Chondrocyte (in vitro differentiated cells): ENCODE measurements around the gene DRAXIN. TPM values are rescaled to one million over a fixed set of nuclear protein-coding genes. Genes with fewer than 3 reads are reported as not detected.

Source experiments
- DNase-seq: peaks from one replicate; pipeline ENCODE4 v3.0.0; 2021; ENCODE audit warnings: mixed read lengths, low spot score
- H3K27ac Mint-ChIP-seq: one replicate; pipeline ENCODE4 v1.8.0; 2021; ENCODE audit warnings: mild to moderate bottlenecking, moderate library complexity, mixed read lengths; ENCODE audit not compliant: unreplicated experiment
- H3K27me3 Mint-ChIP-seq: 2 replicates; pipeline ENCODE4 v1.8.0; 2021; ENCODE audit warnings: low read depth, mixed read lengths
- H3K36me3 Mint-ChIP-seq: 2 replicates; pipeline ENCODE4 v1.8.0; 2021; ENCODE audit warnings: low read depth, mixed read lengths
- H3K4me1 Mint-ChIP-seq: 2 replicates; pipeline ENCODE4 v1.8.0; 2021; ENCODE audit warnings: low read depth, mild to moderate bottlenecking, mixed read lengths
- H3K4me3 Mint-ChIP-seq: one replicate; pipeline ENCODE4 v1.8.0; 2021; ENCODE audit warnings: mild to moderate bottlenecking, moderate library complexity, mixed read lengths; ENCODE audit not compliant: unreplicated experiment
- H3K9me3 Mint-ChIP-seq: 2 replicates; pipeline ENCODE4 v1.8.0; 2021; ENCODE audit warnings: low read depth, mixed read lengths
- CTCF ChIP-seq: fragments of 200-600 bp; sonication (generic); IDR thresholded peaks from 2 replicates; pipeline ENCODE4 v1.5.0; 2021; ENCODE audit warnings: antibody characterized with exemption, mild to moderate bottlenecking, moderate library complexity
- total RNA-seq: library from RNA; stranded (reverse); gene quantifications from 3 replicates; pipeline ENCODE4 v1.2.1, GENCODE V29; 2021

The DRAXIN gene
- total RNA-seq, 1 donor from 2014 or later: 0.17 TPM

- DNase-seq: no peak
- Mint-ChIP-seq H3K27ac (no peak overlapping the region), H3K4me3 (no peak overlapping the region), H3K36me3 (no peaks in the 10 kb centered on the region), H3K4me1 (peaks cover 20% of the 10 kb centered on the region), H3K9me3 (no peaks in the 10 kb centered on the region), H3K27me3 (peaks cover 43% of the 10 kb centered on the region)
- TF ChIP-seq CTCF: no peak
These were observed 2.4 kb downstream of the DRAXIN start for GRCh38 chr1:11693917-11694316.

- Mint-ChIP-seq H3K27ac (no peak overlapping the region), H3K9me3 (no peaks in the 10 kb centered on the region), H3K4me1 (peaks cover 16% of the 10 kb centered on the region), H3K4me3 (no peak overlapping the region), H3K27me3 (peaks cover 35% of the 10 kb centered on the region), H3K36me3 (no peaks in the 10 kb centered on the region)
- peak; percentile 68 for DNase-seq
- no peak for TF ChIP-seq CTCF
These were observed 4.4 kb downstream of the DRAXIN start for GRCh38 chr1:11695861-11696260.

GRCh38 chr1:11697188-11697892 is 5.8 kb downstream of the DRAXIN start:
- H3K36me3 Mint-ChIP-seq: no peaks in the 10 kb centered on the region
- no peak overlapping the region for H3K4me3 Mint-ChIP-seq
- peaks cover 38% of the 10 kb centered on the region for H3K27me3 Mint-ChIP-seq
- H3K27ac Mint-ChIP-seq: no peak overlapping the region
- peak; percentile 49 for DNase-seq
- TF ChIP-seq CTCF: no peak
- H3K4me1 Mint-ChIP-seq: peaks cover 13% of the 10 kb centered on the region
- no peaks in the 10 kb centered on the region for H3K9me3 Mint-ChIP-seq

GRCh38 chr1:11697893-11698210 is 6.3 kb downstream of the DRAXIN start:
- Mint-ChIP-seq H3K9me3 (no peaks in the 10 kb centered on the region), H3K27ac (no peak overlapping the region), H3K27me3 (peaks cover 35% of the 10 kb centered on the region), H3K4me1 (peaks cover 10% of the 10 kb centered on the region), H3K4me3 (no peak overlapping the region), H3K36me3 (no peaks in the 10 kb centered on the region)
- peak; percentile 60 for DNase-seq
- TF ChIP-seq CTCF: no peak

- Mint-ChIP-seq H3K9me3 (no peaks in the 10 kb centered on the region), H3K4me3 (no peak overlapping the region), H3K27ac (no peak overlapping the region), H3K36me3 (no peaks in the 10 kb centered on the region), H3K27me3 (peaks cover 49% of the 10 kb centered on the region), H3K4me1 (no peaks in the 10 kb centered on the region)
- TF ChIP-seq CTCF: no peak
- DNase-seq: peak; percentile 89
These were observed 9.3 kb downstream of the DRAXIN start for GRCh38 chr1:11700601-11701467.
